HG03442 (cell line): Measurements from ENCODE around the gene MAPK8.
A peak's percentile ranks its signal among the peaks of the same experiment; 100 is the strongest.
"Not testable (repeated sequence)": the region's sequence is repeated elsewhere in the genome, so short reads cannot be mapped to it uniquely, and the experiment has no call there.

Experiments used
- ATAC-seq: cut with Tn5 transposase; IDR thresholded peaks from one replicate; pipeline ENCODE4 v1.9.1; 2021; ENCODE audit warnings: mild to moderate bottlenecking, moderate library complexity; ENCODE audit not compliant: unreplicated experiment

MAPK8 gene

GRCh38 chr10:48414160-48414559, 107.7 kb downstream of the MAPK8 start:
- no peak for ATAC-seq

- ATAC-seq: no peak
Measured at GRCh38 chr10:48414778-48415177, 108.3 kb downstream of the MAPK8 start.

GRCh38 chr10:48416584-48417232, 110.2 kb downstream of the MAPK8 start:
- no peak for ATAC-seq

DNA sequence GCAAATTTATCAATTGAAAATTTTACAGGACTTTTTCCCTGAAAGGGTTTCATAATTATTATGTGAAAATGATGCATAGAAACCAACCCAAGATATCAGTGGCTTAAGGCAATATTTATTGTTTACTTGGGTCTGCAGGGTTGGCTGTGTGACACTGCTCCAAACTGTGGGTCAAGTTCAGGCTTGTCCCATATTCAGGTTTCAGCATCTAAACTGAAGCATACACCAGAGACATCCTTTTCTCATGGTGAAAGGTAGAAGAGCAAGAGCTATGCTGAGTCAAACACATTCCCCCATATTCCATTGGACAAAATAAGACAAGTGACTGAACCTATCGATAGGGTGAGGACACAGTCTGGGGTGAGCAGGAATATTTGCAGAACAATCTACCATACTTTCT, 110.9 kb downstream of the MAPK8 start:
- peak; percentile 41 for ATAC-seq

DNA sequence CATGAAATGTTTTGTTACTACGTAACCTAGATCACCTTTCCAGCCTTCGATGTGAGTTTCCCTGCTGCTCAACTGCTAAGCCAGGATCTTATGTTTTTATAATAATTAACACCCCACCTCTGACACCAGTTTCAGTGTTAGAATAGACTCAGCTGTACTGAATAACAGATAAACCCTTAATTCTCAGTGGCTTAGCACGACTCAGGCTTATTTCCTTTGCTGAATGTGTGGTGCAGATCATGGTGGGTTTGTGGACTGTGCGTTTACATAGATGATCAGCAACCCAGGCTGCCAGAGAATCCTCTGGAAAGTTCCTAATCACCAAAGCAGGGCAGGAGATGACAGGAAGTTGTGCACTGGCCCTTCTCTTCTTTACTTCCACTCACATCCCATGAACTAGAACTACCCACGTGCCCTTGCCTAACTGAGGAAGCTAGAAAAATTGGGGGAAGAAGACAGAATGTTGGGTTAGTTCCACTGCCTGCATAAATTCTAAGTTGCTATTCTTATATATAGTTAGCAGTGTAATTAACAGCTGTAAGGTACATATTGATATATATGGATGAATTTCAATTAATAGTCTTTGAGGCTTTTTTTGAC, 111.8 kb downstream of the MAPK8 start:
- no peak for ATAC-seq

DNA sequence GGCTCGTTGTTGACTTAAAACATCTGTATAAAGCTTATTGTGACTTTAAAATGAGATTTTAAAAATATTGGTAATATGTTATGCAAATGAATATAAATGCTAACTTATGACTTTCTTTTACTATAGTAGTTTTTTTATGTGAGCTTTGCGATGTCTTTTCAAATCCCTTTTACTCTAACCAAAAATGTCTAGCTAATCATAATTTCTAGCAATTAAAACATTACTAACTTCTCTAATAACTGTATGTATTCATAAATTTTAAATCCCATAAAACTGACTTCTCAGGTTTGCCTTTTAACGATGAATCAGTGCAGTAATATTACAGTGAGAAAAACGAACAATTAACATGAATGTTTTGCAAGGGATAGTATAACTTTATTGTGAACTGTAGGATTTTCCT, 113.2 kb downstream of the MAPK8 start:
- no peak for ATAC-seq

- ATAC-seq: not testable (repeated sequence)
Measured at GRCh38 chr10:48421862-48422261, 115.4 kb downstream of the MAPK8 start.

- ATAC-seq: no peak
Measured at GRCh38 chr10:48423884-48424283, 117.4 kb downstream of the MAPK8 start.

DNA sequence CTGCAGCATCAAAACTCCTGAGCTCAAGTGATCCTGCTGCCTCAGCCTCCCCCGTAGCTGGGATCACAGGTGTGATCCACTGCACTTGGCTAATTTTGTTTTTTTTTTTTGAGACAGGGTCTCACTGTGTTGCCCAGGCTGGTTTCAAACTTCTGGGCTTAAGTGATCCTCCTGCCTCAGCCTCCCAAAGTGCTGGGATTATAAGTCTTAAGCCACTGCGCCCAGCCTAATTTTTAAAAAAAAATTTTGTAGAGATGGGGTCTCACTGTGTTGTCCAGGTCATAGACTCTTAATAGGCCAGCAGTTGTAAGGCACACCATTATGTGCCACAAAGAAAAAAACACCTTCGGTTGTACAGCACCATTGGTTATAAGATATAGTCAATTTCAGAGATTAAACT, 122.4 kb downstream of the MAPK8 start:
- ATAC-seq: no peak

GRCh38 chr10:48429309-48429708, 122.8 kb downstream of the MAPK8 start:
- ATAC-seq: no peak

- ATAC-seq: no peak
Measured at GRCh38 chr10:48430402-48430993, 124.0 kb downstream of the MAPK8 start.

DNA sequence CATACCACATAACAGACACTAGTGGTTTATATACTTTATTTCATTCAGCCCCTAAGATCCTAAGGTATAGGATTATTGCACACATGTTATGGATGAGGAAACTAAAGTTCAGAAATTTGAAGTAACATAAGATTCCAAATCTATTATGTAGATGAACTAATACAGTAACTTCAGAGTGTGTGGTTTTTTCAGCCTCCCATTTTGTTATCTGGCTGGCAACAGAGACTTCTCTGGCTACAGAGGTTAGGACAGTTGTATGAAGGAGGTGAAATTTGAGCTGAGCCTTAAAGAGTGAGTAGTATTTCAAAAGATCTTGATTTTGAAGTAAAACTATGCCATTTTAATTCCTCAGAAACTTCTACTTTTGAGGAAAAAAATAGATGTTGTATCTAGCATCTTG, 125.4 kb downstream of the MAPK8 start:
- no peak for ATAC-seq

- ATAC-seq: no peak
Measured at GRCh38 chr10:48437546-48437945, 131.1 kb downstream of the MAPK8 start.

DNA sequence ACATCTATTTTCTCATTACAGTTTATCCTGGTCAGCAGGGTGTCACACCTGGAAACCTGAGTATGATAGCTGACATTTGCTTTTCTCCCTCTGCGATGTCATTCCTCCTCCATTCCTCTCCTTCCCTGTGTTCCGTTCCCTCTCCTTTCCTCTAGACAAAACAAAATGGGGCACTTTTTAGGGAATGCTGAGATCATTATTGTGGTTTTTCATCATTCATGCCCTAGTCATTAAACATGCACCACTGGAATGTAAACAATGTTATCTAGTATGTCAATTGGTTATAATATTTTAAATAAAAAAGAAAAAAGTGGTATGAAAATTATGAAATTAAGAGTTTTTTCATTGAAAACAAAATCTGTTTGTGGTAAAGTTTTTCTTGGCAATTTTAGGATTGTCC, 132.6 kb downstream of the MAPK8 start:
- ATAC-seq: no peak

GRCh38 chr10:48439581-48440041, 133.1 kb downstream of the MAPK8 start:
- ATAC-seq: no peak

DNA sequence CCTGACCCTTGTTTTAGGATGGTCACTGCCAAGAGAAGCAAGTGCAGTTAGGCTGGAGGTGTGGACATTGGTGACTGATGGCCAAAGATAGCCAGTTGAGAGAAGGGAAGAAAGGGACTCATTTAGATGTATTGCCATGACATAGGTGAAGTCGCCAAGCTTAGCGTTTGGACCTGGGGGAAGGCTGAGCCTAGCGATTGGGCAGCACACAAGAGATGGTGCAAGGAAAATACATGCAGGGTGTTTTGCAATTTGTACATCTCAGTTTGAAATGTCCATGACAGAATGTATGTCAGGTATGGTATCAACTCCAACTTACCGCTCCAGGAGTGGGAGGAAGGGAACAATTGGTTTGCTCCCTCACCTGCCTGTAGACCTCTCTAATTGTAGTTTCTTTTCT, 134.3 kb downstream of the MAPK8 start:
- ATAC-seq: no peak

DNA sequence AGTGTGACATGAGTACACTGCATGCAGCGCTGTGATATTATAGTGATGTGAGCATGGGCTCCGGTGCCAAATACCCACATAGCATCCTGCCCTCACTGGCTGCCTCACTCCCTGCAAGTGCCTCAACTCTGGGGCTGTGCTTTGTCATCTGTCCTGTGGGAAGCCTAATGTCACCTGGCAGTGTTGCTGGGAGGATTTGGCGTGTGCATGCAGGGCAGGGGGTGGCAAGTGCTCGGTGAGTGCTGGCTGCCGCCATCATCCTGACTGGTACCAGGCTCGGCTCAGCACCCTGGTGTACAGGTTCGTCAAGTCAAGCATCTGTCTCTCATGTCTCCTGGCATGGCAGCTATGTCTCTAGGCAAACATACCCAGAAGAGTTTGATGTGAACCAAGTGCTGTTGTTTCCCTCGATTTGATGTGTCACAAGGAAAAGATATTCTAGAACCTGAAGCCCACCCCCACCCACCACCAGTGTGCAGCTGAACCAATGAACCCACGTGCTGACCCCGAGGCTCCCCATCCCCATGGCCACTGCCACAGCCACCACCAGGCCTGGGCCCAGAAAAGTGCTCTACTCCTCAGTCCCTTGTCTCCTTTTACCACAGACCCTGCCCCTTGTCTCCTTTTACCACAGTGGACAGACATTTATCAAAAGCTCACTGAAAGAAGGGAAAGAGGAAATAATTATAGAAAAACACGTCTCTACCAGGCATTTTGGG, 135.8 kb downstream of the MAPK8 start:
- ATAC-seq: no peak

DNA sequence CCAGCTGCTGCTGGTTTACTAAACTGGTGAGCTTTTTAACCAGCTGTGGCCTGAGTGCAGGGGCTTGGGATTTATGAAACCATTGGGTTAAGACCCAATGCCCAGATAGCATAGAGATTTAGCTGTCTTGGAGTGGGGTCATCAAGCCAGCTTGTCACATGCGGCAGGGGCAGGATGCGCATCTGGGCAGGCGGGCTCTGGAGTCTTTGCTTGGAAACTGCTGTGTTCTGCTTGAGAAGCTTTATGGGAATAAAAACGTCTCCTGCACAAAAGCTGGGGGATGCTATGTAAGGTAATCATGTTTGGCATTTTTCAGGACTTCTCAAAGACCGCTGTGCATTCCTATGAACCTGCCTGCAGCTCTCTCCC, 136.3 kb downstream of the MAPK8 start:
- no peak for ATAC-seq

DNA sequence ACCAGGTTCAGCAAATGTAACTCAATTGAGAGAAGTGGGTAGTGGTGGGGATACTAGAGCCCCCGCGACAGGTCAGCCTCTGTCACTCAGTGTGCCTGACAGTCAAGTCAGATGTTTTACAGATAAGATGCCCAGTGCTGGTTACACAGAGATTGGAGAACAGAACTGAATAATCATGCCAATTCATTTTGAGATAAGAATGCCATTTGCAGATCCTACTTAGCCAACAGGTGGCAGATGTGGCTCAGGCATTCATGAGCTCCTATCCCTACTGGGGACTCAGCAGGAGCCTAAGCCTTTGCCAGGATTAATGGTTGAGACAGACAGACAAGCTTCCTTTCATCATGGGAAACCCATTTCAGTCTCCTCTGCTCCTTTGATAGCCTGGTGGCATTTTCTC, 137.8 kb downstream of the MAPK8 start:
- ATAC-seq: no peak

DNA sequence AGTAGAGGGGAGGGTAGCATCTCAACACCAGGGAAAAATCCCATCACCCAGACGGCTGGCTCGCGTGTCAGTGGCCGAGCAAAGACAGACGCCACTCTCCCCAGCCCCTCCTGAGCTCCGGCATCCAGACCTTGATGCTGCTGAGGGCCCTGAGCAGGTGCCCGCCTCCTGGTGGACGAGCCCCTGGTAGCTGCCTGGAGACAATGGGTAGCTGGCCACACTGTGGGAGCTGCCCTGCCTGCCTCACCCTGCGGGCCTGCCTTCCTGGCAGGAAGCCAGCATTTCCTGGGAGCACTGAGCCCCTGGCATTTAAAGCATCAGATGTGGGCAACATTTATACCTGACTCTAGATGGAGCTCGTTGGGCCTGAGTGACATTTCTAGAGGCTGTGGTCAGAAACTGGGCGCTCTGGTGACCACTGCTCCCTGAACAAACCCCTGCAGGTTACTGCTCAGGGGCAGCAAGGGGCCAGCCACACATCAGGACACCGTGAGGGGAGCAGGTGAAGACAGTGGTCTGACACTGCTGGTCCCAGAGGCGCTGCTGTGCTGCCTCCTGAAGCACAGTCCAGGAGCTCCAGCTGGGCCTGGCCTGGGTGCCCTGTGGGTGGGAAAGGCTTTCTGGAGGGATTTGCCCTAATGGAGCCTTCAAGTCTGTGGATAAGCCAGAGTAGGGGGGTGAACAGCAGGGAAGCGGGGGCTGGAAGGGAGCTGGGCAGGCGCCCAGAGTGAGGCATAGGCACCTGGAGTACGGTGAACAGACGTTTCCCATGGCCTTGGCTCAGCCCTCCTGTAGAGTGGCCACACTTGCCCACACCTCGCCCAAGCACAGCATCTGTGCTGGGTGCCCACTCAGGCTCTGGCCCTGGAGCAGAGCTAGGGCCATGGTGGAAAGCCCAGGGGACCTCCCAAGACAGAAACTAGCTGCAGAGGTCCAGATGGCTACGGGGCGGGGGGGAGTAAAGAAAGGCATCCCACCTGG, 138.7 kb downstream of the MAPK8 start:
- ATAC-seq: no peak

DNA sequence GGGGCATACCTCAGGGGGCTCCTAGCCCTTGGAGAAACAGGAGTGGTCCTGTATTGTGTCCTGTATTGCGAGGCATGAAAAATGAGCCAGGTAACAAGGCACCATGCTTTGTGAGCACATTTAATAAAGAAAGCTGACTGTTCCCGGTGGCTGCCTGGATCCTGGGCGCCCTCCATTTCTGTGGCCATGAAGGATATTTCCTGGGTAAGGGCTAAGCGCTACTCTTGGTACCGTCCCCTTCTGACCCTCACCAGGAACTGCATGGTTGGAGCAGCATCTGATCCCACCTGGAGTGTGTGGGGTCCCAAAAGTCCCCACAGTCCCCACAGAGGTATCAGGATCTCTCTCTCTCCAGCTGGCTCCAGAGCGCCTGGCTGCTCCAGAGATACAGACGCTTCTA, 139.5 kb downstream of the MAPK8 start:
- ATAC-seq: no peak
